HEK293 (cell line): ENCODE data around the gene RIPK1.

Source experiments
- CTCF ChIP-seq: fragments of 450-650 bp; formaldehyde crosslinking; IDR thresholded peaks from 2 replicates; pipeline ENCODE4 v1.5.1; 2016; ENCODE audit warnings: missing biosample characterization, missing genetic modification characterization
- ZNF391 ChIP-seq: fragments of 450-650 bp; formaldehyde crosslinking; IDR thresholded peaks from 2 replicates; pipeline ENCODE4 v1.5.1; 2016; ENCODE audit warnings: low read depth, missing biosample characterization, missing genetic modification characterization, borderline replicate concordance
- TF ChIP-seq, protein P1 (sequence below): fragments of 450-650 bp; formaldehyde crosslinking; IDR thresholded peaks from 2 replicates; pipeline ENCODE4 v1.5.1; 2016; ENCODE audit warnings: missing biosample characterization, missing genetic modification characterization

DNA sequence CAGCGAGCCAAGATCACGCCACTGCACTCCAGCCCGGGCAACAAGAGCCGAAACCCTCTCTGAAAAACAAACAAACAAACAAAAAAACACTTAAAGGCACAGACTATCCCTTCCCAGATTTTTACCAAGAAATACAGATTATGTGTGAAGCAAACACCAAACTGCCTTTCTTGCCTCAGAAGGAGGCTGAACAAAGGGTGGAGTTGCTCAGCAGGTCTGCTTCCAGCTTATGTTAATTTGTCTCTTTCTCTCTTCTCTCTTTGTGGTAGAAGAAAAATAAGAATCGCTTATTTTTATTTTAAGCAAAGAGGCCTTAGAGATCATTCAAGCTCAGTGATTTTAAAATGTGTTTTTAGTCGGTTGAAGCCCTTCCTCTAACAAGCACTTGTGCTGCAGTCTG lies 74.9 kb downstream of the RIPK1 start:
- no peak for TF ChIP-seq CTCF (tag by site-specific recombination)
- TF ChIP-seq, protein P1, sequence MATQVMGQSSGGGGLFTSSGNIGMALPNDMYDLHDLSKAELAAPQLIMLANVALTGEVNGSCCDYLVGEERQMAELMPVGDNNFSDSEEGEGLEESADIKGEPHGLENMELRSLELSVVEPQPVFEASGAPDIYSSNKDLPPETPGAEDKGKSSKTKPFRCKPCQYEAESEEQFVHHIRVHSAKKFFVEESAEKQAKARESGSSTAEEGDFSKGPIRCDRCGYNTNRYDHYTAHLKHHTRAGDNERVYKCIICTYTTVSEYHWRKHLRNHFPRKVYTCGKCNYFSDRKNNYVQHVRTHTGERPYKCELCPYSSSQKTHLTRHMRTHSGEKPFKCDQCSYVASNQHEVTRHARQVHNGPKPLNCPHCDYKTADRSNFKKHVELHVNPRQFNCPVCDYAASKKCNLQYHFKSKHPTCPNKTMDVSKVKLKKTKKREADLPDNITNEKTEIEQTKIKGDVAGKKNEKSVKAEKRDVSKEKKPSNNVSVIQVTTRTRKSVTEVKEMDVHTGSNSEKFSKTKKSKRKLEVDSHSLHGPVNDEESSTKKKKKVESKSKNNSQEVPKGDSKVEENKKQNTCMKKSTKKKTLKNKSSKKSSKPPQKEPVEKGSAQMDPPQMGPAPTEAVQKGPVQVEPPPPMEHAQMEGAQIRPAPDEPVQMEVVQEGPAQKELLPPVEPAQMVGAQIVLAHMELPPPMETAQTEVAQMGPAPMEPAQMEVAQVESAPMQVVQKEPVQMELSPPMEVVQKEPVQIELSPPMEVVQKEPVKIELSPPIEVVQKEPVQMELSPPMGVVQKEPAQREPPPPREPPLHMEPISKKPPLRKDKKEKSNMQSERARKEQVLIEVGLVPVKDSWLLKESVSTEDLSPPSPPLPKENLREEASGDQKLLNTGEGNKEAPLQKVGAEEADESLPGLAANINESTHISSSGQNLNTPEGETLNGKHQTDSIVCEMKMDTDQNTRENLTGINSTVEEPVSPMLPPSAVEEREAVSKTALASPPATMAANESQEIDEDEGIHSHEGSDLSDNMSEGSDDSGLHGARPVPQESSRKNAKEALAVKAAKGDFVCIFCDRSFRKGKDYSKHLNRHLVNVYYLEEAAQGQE (tag by site-specific recombination), result no peak
- TF ChIP-seq ZNF391, result no peak
